MM.1S (cell line): ENCODE results near the gene CNTN5.

Experiments
- EZH2phosphoT487 ChIP-seq: fragments of 300-600 bp; sonication (generic); IDR thresholded peaks from 2 replicates; pipeline ENCODE4 v1.6.1; 2018; ENCODE audit warnings: antibody characterized with exemption, low read length
- TF ChIP-seq, protein P1 (sequence below): fragments of 300-600 bp; sonication (generic); IDR thresholded peaks from 2 replicates; pipeline ENCODE4 v1.5.1; 2016; ENCODE audit warnings: antibody characterized with exemption, low read length, mixed read lengths

DNA sequence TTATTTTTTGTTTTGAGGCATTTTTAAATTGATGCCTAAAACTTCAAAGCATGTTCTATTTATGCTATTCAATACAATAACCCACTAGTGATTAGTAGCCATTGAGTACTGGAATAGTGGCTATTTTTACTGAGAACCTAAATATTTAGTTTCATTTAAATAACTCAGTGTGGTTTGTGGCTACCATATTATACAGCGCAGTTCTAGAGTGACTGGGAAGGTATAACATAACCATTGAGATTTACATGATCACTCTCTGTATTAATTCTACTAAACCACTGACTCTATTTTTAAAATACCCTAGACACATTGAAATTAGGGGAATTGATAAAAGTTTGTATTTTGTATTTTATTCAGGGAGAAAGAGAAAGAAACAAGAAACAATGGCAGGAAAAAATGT lies 441.2 kb downstream of the CNTN5 start:
- TF ChIP-seq, protein P1, sequence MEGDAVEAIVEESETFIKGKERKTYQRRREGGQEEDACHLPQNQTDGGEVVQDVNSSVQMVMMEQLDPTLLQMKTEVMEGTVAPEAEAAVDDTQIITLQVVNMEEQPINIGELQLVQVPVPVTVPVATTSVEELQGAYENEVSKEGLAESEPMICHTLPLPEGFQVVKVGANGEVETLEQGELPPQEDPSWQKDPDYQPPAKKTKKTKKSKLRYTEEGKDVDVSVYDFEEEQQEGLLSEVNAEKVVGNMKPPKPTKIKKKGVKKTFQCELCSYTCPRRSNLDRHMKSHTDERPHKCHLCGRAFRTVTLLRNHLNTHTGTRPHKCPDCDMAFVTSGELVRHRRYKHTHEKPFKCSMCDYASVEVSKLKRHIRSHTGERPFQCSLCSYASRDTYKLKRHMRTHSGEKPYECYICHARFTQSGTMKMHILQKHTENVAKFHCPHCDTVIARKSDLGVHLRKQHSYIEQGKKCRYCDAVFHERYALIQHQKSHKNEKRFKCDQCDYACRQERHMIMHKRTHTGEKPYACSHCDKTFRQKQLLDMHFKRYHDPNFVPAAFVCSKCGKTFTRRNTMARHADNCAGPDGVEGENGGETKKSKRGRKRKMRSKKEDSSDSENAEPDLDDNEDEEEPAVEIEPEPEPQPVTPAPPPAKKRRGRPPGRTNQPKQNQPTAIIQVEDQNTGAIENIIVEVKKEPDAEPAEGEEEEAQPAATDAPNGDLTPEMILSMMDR, result no peak
- no peak for TF ChIP-seq EZH2phosphoT487
